Stimulated activated naive CD4-positive, alpha-beta T cell (primary cell): ENCODE measurements around the gene RGS9.
"Not testable (repeated sequence)": the region's sequence is repeated elsewhere in the genome, so short reads cannot be mapped to it uniquely, and the experiment has no call there.

Experiments
- DNase-seq, 6 experiments: peaks; one replicate each; lab custom pipeline; 2025; lab: John Stamatoyannopoulos, UW

Gene RGS9

GRCh38 chr17:65137021-65137939, at the start of gene RGS9:
RGS9 (plus strand) TSS chr17:65137370; CDS start chr17:65137541, 171 bp downstream.
- DNase-seq = peak; percentile 71 to 88 (median 84)

DNA sequence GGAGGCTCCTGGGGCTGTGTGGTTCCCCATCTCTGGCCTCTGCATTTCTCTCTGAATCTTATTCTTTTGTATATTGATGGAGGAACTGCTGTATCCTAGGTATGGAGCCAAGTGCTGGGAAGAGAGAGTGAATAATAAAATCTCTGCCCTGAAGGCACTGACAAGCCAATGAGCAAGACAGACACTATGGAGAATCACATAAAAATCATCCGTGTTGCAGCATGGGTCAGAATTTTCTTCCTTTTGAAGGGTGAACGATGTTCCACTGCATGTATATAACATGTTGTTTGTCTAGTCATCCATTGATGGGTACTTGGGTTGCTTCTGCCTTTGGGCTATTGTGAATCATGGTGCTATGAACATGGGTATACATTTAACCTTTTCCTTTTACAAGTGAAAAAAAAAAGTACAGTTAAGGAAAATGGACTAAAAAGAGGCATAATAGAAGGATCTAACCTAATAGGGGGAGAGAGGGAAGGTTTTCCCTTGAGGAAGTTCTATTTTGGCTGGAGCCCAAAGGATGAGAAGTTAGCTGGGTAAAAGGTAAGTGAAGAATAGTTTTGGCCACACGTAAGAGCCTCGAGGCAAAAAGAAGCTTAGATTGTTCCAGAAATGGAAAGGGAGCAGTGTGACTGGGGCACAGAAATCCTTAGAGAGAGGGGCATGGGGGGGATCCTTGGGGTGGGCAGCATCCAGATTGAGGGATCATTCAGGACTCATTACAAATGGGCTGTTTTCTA, 48.4 kb upstream of the RGS9 start:
- DNase-seq = no peak

- DNase-seq = no peak
Observed at GRCh38 chr17:65092262-65092661, 44.9 kb upstream of the RGS9 start.

DNA sequence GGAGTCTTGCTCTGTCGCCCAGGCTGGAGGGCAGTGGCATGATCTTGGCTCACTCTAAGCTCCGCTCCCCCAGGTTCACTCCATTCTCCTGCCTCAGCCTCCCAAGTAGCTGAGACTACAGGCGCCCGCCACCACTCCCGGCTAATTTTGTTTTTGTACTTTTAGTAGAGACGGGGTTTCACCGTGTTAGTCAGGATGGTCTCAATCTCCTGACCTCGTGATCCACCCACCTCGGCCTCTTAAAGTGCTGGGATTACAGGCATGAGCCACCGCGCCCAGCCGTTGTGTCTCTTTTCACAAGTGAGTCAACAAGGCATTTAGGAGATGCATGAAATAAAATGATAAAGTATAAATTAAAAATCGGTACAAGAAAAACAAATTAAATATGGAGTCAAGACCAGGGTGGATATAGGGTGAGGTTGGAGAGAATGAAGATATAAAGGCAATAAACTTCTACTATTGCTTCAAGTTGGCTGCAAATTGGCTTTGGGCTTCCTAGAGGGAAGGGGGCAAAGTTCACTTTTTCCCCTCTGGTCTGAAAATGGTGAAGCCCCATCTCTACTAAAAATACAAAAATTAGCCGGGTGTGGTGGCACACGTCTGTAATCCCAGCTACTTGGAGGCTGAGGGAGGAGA, 44.3 kb upstream of the RGS9 start:
- DNase-seq = not testable (repeated sequence)

GRCh38 chr17:65093930-65094329, 43.2 kb upstream of the RGS9 start:
- no peak for DNase-seq

DNA sequence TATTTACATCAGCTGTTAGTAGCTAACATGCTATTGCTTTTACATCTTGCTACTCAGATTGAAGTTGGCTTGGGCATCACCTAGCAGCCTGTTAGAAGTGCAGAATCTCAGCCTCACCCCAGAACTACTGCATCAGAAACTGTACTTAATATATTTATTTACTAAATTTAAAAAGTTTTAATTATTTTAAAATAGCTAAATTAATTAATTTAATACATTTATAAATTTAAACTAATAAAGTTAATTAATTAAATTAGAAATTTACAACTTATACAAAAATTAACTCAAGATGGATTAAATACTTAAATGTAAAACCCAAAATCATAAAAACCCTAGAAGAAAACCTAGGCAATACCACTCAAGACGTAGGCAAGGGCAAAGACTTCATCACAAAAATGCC, 41.7 kb upstream of the RGS9 start:
- DNase-seq = no peak

DNA sequence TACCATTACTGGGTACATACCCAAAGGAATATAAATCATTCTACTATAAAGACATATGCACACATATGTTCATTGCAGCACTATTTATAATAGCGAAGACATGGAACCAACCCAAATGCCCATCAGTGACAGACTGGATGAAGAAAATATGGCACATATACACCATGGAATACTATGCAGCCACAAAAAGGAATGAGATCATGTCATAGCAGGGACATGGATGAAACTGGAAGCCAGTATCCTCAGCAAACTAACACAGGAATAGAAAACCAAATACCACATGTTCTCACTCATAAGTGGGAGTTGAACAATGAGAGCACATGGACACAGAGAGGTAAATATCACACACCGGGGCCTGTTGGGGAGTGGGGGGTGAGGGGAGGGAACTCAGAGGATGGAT, 40.8 kb upstream of the RGS9 start:
- DNase-seq = not testable (repeated sequence)

DNA sequence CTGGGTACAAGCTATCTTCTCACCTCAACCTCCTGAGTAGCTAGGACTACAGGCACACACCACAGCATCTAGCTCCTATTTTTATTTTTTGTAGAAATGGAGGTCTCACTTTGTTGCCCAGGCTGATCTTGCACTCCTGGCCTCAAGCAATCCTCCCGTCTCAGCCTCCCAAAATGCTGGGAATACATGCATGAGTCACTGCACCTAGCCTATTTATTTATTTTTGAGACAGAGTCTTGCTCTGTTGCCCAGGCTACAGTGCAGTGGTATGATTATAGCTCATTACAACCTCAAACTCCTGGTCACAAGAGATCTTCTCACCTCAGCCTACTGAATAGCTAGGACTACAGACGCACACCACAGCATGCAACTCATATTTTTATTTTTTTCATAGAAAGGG, 40.1 kb upstream of the RGS9 start:
- DNase-seq = no peak

DNA sequence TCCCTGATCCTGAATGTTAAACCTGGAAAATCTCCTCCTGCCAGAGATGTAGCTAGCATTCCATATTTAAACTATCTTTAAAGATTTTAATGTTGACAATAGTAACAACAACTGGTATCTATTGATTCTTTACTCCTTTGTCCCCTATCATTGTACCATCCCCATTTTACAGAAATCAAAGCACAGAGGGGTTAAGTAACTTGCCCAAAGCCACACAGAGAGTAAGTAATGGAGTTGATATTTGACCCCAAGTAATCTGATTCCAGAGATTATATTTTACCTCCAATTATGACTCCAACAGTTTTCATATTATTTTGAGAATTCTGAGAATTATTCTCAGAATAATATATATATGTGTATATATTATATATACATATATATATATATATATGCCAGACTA, 37.7 kb upstream of the RGS9 start:
- no peak for DNase-seq

DNA sequence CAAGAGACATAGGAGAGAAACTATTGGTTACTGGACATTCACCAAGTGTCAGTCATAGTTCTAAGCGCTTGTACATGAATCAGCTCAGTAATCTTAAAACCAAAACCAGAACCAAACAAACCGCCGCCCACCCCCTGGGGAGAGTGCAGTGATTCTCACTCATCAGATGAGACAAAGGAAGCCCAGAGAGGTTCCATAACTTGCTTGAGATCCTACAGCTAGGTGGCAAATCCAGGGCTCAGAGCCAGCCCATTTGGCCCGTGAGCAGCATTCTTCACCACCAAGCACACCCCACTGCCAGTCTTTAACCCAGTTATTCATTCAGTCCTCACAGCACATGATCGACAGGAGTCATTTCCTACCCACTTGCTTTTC, 37.2 kb upstream of the RGS9 start:
- peak in 4 of 6 experiments; percentile 11 to 53 (median 33) for DNase-seq

DNA sequence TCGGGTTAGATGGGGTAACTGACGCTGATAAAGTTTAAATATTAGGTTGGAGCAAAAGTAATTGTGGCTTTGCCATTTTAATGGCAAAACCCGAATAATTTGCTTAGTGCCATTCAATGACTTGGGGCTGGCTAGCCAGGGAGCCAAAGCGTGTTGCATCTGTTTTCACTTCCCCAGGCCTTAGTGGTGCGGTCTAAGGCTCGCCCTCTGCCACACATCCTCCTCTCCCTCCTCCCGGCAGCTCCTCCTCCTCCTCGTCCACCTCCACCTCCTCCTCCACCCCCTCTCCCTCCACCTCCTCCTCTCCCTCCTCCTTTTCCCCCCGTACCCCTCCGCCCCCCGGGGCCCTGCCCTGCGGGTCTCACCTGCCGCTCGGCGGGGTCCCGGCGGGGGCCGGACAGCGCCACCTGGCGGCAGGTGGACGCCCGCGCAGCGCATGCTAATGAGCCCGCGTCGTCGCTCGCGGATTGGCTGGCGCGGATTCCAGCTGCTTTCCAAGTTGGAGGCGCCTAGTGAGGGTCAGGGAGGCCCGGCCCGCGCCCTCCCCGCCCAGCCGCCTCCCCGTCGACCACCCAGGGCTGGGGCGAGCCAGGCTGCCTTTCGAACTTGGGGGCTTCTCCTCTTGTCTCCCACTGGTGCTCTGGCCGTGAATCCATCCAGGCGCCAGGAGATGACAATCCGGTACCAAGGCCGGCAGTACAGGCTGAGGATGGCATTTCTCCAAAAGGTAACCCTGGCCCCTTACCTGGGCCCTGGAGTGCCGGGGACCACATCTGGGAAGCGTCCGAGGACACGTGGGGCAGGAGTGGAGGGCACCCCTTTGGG, 36.6 kb upstream of the RGS9 start:
- DNase-seq = peak; percentile 58 to 83 (median 78)

GRCh38 chr17:65101371-65101770, 35.8 kb upstream of the RGS9 start:
- no peak for DNase-seq

GRCh38 chr17:65102235-65102634, 34.9 kb upstream of the RGS9 start:
- DNase-seq = no peak

GRCh38 chr17:65102788-65103187, 34.4 kb upstream of the RGS9 start:
- no peak for DNase-seq

- no peak for DNase-seq
Observed at GRCh38 chr17:65103431-65103830, 33.7 kb upstream of the RGS9 start.

DNA sequence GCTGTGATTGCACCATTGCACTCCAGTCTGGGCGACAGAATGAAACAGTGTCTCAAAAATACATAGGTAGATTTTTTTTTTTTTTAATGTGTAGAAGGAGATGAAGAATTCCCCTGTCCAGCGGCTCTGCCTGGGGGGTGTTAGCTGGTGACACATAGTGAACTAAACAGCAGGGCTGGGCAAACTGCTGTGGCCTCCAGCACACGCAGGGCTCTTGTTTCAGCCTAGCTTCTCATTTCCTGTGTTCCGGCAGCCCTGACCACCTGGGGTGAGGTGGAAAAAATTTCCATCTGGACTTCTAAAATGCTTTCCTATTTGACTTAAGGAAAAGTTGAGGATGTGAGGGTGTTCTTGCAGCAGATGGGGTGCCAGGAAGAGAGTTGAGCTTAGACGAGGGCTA, 33.3 kb upstream of the RGS9 start:
- no peak for DNase-seq

DNA sequence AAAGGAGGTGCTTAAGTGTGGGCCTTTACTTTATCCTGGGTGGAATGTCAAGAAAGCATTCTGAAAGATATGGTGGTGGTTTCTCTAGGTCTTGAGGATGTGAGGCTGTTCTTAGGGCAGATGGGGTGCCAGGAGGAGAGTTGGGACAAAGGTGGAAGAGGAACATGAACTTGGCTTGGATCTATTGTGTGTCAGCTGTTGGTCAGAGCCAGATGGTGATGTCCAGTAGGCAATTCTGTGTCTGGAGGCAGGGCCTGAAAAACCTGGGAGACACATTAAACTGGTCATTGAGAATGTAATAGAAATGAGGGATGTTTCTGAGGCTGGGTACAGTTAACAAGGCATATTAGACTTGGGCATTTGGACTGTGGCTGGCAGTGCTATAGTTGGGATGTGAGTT, 32.6 kb upstream of the RGS9 start:
- no peak for DNase-seq

GRCh38 chr17:65104973-65105372, 32.2 kb upstream of the RGS9 start:
- DNase-seq = no peak

- DNase-seq = no peak
Observed at GRCh38 chr17:65108152-65108551, 29.0 kb upstream of the RGS9 start.

GRCh38 chr17:65109543-65109942, 27.6 kb upstream of the RGS9 start:
- no peak for DNase-seq

GRCh38 chr17:65109990-65110680, 27.0 kb upstream of the RGS9 start:
- DNase-seq = no peak
